A549 (cell line): ENCODE measurements around the gene RASSF3. TPM values are rescaled to one million over a fixed set of nuclear protein-coding genes. Genes with fewer than 3 reads are reported as not detected.

Source experiments
- ATAC-seq, 2 experiments: fragments of 200-7000 bp in 1 of 2; fragments of >200 bp in 1 of 2; cut with Nextera tagmentation in 1 of 2; cut with Tn5 transposase in 1 of 2; 3 replicates each; pipeline versions ENCODE4 v1.8.0 to v1.9.1; 2018 to 2020; ENCODE audit warnings: mild to moderate bottlenecking in 1 of 2, moderate library complexity in 1 of 2
- CTCF ChIA-PET: fragments of 300-600 bp; sonication (Branson Sonifier 250); formaldehyde crosslinking; extraction: SDS; loops from one replicate; lab custom pipeline; 2021; ENCODE audit warnings: antibody characterized with exemption, inconsistent platforms; lab: Yijun Ruan, JAX
- POLR2A ChIA-PET: fragments of 350-600 bp; formaldehyde crosslinking; extraction: SDS; loops from one replicate; lab custom pipeline; 2021; ENCODE audit warnings: antibody characterized with exemption, inconsistent platforms; lab: Yijun Ruan, JAX
- DNase-seq, 2 experiments: peaks; one replicate each; pipeline versions ENCODE4 v3.0.0 to v3.0.0-alpha.2; 2011 to 2016; ENCODE audit warnings: low read depth in 1 of 2, low spot score in 1 of 2
- FAIRE-seq: peaks from 2 replicates; lab custom pipeline; 2011; peaks lifted over from hg19 to GRCh38; lab: Jason Lieb, UNC
- H3K27ac ChIP-seq, 2 experiments: fragments of >200 bp; sonication (Bioruptor Twin); formaldehyde crosslinking; 3 replicates each; pipeline ENCODE4 v1.5.1; 2016 to 2017
- H3K4me1 ChIP-seq: fragments of >200 bp; sonication (Bioruptor Twin); formaldehyde crosslinking; 3 replicates; pipeline ENCODE4 v1.6.1; 2016
- H3K4me2 ChIP-seq: fragments of >200 bp; sonication (Bioruptor Twin); formaldehyde crosslinking; 3 replicates; pipeline ENCODE4 v1.6.1; 2016
- H3K4me3 ChIP-seq: fragments of >200 bp; sonication (Bioruptor Twin); formaldehyde crosslinking; 3 replicates; pipeline ENCODE4 v1.5.1; 2016
- H3K9me3 ChIP-seq: fragments of >200 bp; sonication (Bioruptor Twin); formaldehyde crosslinking; 3 replicates; pipeline ENCODE4 v1.6.1; 2016
- BHLHE40 ChIP-seq: IDR thresholded peaks from 2 replicates; pipeline ENCODE4 v1.6.1; 2012; ENCODE audit warnings: low read depth, low read length, inconsistent platforms
- CBX2 ChIP-seq: fragments of 200-600 bp; sonication (generic); IDR thresholded peaks from 2 replicates; pipeline ENCODE4 v1.6.1; 2016; ENCODE audit warnings: low read depth, mild to moderate bottlenecking, borderline replicate concordance
- CEBPB ChIP-seq, 2 experiments: fragments of >200 bp in 1 of 2; sonication (Bioruptor Twin) in 1 of 2; formaldehyde crosslinking in 1 of 2; IDR thresholded peaks; 2 replicates each; pipeline ENCODE4 v1.6.1; 2012 to 2016
- FOSB ChIP-seq: fragments of 250-450 bp; sonication (Bioruptor Pico); IDR thresholded peaks from 2 replicates; pipeline ENCODE4 v1.5.0; 2020; ENCODE audit warnings: mild to moderate bottlenecking, moderate library complexity
- FOXS1 ChIP-seq: fragments of 250-450 bp; sonication (Bioruptor Pico); IDR thresholded peaks from 2 replicates; pipeline ENCODE4 v1.5.0; 2020; ENCODE audit warnings: mild to moderate bottlenecking, moderate library complexity
- GATA3 ChIP-seq: IDR thresholded peaks from 2 replicates; pipeline ENCODE4 v1.6.1; 2012; ENCODE audit warnings: borderline replicate concordance
- HOXA7 ChIP-seq: fragments of 250-450 bp; sonication (Bioruptor Pico); IDR thresholded peaks from 2 replicates; pipeline ENCODE4 v1.5.0; 2020; ENCODE audit warnings: mild to moderate bottlenecking, moderate library complexity
- HOXB5 ChIP-seq: fragments of 250-450 bp; sonication (Bioruptor Pico); IDR thresholded peaks from 2 replicates; pipeline ENCODE4 v1.5.0; 2020; ENCODE audit warnings: mild to moderate bottlenecking, moderate library complexity
- JUNB ChIP-seq: fragments of >200 bp; sonication (Bioruptor Twin); formaldehyde crosslinking; IDR thresholded peaks from 2 replicates; pipeline ENCODE4 v1.6.1; 2016
- NFE2L2 ChIP-seq: fragments of 150-350 bp; conservative IDR thresholded peaks from 2 replicates; pipeline ENCODE4 v1.6.1; 2014; ENCODE audit warnings: low read length
- POLR2A ChIP-seq: IDR thresholded peaks from 2 replicates; pipeline ENCODE4 v1.6.1; 2012; ENCODE audit warnings: mild to moderate bottlenecking, low read length
- RCOR1 ChIP-seq: fragments of 150-350 bp; IDR thresholded peaks from 2 replicates; pipeline ENCODE4 v1.6.1; 2014; ENCODE audit warnings: antibody characterized with exemption, low read length, low read depth
- RNF2 ChIP-seq: fragments of 200-600 bp; sonication (generic); IDR thresholded peaks from 2 replicates; pipeline ENCODE4 v1.6.1; 2016; ENCODE audit warnings: low read depth, mild to moderate bottlenecking, antibody characterized with exemption, moderate library complexity, borderline replicate concordance
- SREBF2 ChIP-seq: fragments of 450-650 bp; IDR thresholded peaks from 2 replicates; pipeline ENCODE4 v1.6.1; 2014; ENCODE audit warnings: mild to moderate bottlenecking, moderate library complexity
- TFCP2L1 ChIP-seq: fragments of 250-450 bp; sonication (Bioruptor Pico); IDR thresholded peaks from 2 replicates; pipeline ENCODE4 v1.5.0; 2021; ENCODE audit warnings: mild to moderate bottlenecking
- ZSCAN20 ChIP-seq: fragments of 250-450 bp; sonication (Bioruptor Pico); IDR thresholded peaks from 2 replicates; pipeline ENCODE4 v1.8.0; 2022; ENCODE audit warnings: mild to moderate bottlenecking, moderate library complexity
- WGBS: methylation state at CpG from one replicate; pipeline ENCODE4 v1.1.6; 2017; ENCODE audit errors: missing lambda C conversion rate; 5-methylcytosine and 5-hydroxymethylcytosine counted together
- polyA plus RNA-seq, 4 experiments: library from polyadenylated mRNA; depleted of rRNA in 3 of 4; stranded (reverse); fragments of >200 nt; fragmentation: RNase III in 1 of 4; extraction: RNeasy Plus Mini Kit Qiagen cat#74134 plus additional on column Dnase treatment in 1 of 4; gene quantifications; 2 replicates in 3 of 4; 3 replicates in 1 of 4; pipeline ENCODE4 v1.2.3, GENCODE V29; 2011 to 2017
- TF ChIP-seq, protein P1 (sequence below): IDR thresholded peaks from 2 replicates; pipeline ENCODE4 v1.6.1; 2012
- TF ChIP-seq, protein P2 (sequence below): fragments of 150-350 bp; IDR thresholded peaks from 2 replicates; pipeline ENCODE4 v1.6.1; 2014; ENCODE audit warnings: low read depth, mild to moderate bottlenecking, low read length
- TF ChIP-seq, protein P3 (sequence below): fragments of 250-450 bp; sonication (Bioruptor Pico); IDR thresholded peaks from 2 replicates; pipeline ENCODE4 v1.5.0; 2020; ENCODE audit warnings: low read depth, mild to moderate bottlenecking, moderate library complexity
- TF ChIP-seq, protein P4 (sequence below): fragments of 200-600 bp; sonication (generic); IDR thresholded peaks from 2 replicates; pipeline ENCODE4 v1.6.1; 2016; ENCODE audit warnings: antibody characterized with exemption, mild to moderate bottlenecking, moderate library complexity

Gene RASSF3
- polyA plus RNA-seq, 2 of the 4 experiments (the other 2 are of a cell fraction) = 19.7 to 35.4 TPM

DNA sequence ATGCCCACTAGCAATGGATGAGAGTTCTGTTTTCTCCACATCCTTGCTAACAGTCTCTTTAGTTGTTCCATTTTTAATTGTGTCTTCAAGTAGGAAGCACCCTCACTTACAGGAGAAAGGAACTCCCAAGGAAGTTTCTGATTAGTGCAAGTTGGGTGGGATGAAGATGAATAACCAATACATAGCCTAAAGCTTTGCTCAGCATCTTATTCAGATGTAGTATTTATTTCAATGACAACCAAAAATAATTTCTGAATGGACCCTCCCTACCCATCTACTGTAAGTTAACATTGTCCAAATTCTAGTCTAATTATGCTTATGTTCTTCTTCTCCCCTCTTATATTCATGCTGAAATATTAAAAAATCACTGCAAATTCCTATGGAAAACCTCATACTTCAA is 36.0 kb downstream of the RASSF3 start:
- ATAC-seq (no peak), DNase-seq (no peak), FAIRE-seq (no peak)
- Histone ChIP-seq H3K4me3 (no peak overlapping the region), H3K27ac (no peak overlapping the region), H3K4me1 (peaks cover 41% of the 10 kb centered on the region), H3K4me2 (no peak overlapping the region), H3K9me3 (no peaks in the 10 kb centered on the region)
- no peak for TF ChIP-seq NFE2L2
- no peak for TF ChIP-seq CBX2
- no peak for TF ChIP-seq RNF2
- TF ChIP-seq GATA3 = no peak
- TF ChIP-seq, protein P1, sequence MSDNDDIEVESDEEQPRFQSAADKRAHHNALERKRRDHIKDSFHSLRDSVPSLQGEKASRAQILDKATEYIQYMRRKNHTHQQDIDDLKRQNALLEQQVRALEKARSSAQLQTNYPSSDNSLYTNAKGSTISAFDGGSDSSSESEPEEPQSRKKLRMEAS = no peak
- no peak for TF ChIP-seq HOXA7 (CRISPR knock-in tag)
- TF ChIP-seq RCOR1 = no peak
- TF ChIP-seq, protein P2, sequence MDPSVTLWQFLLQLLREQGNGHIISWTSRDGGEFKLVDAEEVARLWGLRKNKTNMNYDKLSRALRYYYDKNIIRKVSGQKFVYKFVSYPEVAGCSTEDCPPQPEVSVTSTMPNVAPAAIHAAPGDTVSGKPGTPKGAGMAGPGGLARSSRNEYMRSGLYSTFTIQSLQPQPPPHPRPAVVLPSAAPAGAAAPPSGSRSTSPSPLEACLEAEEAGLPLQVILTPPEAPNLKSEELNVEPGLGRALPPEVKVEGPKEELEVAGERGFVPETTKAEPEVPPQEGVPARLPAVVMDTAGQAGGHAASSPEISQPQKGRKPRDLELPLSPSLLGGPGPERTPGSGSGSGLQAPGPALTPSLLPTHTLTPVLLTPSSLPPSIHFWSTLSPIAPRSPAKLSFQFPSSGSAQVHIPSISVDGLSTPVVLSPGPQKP = no peak
- no peak for TF ChIP-seq BHLHE40
- no peak for TF ChIP-seq CEBPB (IDR thresholded peaks at IDR 0.05)
- TF ChIP-seq HOXB5 = no peak
- TF ChIP-seq SREBF2 = no peak
- TF ChIP-seq FOXS1 (CRISPR knock-in tag) = no peak
- no peak for TF ChIP-seq FOSB
- TF ChIP-seq, protein P3, sequence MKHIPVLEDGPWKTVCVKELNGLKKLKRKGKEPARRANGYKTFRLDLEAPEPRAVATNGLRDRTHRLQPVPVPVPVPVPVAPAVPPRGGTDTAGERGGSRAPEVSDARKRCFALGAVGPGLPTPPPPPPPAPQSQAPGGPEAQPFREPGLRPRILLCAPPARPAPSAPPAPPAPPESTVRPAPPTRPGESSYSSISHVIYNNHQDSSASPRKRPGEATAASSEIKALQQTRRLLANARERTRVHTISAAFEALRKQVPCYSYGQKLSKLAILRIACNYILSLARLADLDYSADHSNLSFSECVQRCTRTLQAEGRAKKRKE (CRISPR knock-in tag) = no peak
- TF ChIP-seq TFCP2L1 (CRISPR knock-in tag) = no peak
- ChIA-PET POLR2A (no interaction called here), CTCF (interaction anchor here (1.6 kb wide), 1 partner anchor 51 kb away, joined by 3 read pairs; no protein-coding TSS in a partner anchor)

DNA sequence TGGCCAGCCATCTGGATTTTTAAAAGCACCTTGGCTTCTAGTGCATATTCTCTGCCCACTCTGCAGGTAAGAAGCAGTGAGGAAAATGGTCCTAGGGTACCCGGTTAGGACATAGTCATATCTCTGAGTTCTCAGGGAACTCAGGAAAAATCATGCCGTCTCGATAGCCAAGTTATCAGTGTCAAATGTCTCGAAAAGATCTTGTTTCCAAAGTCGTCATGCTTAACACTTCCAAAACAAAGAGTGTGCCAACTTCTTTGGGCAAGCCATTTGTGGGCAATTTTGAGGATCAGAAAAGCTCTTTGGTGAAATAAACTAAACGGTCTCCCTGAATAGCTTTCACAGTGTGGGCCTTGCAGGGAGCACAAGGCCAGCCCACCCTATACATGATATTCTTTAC is 39.2 kb downstream of the RASSF3 start:
- ATAC-seq (no peak), FAIRE-seq (no peak), DNase-seq (no peak)
- Histone ChIP-seq H3K4me3 (no peak overlapping the region), H3K4me2 (peak overlapping the region; percentile 65; the same call in 1 of the 3 replicates), H3K27ac (peak overlapping the region in 1 of 2 experiments; percentile 75; a peak in 3 of 6 replicates), H3K4me1 (peaks cover 56% of the 10 kb centered on the region), H3K9me3 (no peaks in the 10 kb centered on the region)
- 86% methylated on average over 6 of the region's 6 CpGs for WGBS
- TF ChIP-seq, protein P4, sequence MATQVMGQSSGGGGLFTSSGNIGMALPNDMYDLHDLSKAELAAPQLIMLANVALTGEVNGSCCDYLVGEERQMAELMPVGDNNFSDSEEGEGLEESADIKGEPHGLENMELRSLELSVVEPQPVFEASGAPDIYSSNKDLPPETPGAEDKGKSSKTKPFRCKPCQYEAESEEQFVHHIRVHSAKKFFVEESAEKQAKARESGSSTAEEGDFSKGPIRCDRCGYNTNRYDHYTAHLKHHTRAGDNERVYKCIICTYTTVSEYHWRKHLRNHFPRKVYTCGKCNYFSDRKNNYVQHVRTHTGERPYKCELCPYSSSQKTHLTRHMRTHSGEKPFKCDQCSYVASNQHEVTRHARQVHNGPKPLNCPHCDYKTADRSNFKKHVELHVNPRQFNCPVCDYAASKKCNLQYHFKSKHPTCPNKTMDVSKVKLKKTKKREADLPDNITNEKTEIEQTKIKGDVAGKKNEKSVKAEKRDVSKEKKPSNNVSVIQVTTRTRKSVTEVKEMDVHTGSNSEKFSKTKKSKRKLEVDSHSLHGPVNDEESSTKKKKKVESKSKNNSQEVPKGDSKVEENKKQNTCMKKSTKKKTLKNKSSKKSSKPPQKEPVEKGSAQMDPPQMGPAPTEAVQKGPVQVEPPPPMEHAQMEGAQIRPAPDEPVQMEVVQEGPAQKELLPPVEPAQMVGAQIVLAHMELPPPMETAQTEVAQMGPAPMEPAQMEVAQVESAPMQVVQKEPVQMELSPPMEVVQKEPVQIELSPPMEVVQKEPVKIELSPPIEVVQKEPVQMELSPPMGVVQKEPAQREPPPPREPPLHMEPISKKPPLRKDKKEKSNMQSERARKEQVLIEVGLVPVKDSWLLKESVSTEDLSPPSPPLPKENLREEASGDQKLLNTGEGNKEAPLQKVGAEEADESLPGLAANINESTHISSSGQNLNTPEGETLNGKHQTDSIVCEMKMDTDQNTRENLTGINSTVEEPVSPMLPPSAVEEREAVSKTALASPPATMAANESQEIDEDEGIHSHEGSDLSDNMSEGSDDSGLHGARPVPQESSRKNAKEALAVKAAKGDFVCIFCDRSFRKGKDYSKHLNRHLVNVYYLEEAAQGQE = no peak
- TF ChIP-seq ZSCAN20 (CRISPR knock-in tag) (no peak), JUNB (no peak), POLR2A (no peak), TFCP2L1 (CRISPR knock-in tag) (no peak)
- ChIA-PET CTCF (interaction anchor here (1.1 kb wide), 1 partner anchor 9 kb away, joined by 4 read pairs; no protein-coding TSS in a partner anchor), POLR2A (no interaction called here)
